Measurements from ENCODE around the gene MTHFR. TPM values are rescaled to one million over a fixed set of nuclear protein-coding genes. Genes with fewer than 3 reads are reported as not detected.
"Not testable (repeated sequence)": the region's sequence is repeated elsewhere in the genome, so short reads cannot be mapped to it uniquely, and the experiment has no call there.

Gene MTHFR
- total and polyA plus RNA-seq, 7 experiments from 2014 or later, result 10.0 to 64.4 (median 49.5) TPM

DNA sequence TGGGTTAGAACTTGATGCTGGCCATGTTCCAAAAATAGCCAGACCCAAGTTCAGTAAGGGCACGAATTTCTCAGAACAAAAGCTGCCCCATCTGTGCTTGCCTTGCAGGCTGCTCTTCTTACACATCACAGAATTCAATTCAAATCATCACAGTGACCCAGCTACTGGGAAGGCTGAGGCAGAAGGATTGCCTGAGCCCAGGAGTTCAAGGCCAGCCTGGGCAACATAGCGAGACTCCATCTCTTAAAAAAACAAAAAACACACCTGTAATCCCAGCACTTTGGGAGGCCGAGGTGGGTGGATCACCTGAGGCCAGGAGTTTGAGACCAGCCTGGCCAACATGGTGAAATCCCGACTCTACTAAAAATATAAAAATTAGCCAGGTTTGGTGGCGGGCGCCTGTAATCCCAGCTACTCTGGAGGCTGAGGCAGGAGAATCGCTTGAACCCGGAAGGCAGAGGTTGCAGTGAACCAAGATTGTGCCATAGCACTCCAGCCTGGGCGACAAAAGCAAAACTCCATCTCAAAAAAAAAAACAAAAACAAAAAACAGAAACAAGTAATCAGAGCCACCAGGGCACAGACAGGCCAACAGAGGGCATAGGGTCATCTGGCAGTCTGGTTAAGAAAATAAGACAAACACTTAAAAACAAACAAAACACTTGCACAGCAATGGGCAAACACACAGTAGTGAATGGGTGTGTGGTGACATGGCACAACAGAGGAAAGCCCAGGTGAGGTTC is 1.7 kb downstream of the MTHFR start:
- not testable (repeated sequence) for H3K9me3 ChIP-seq (ENCODE audit: control insufficient read depth in 2 of 3, low read length in 3 of 3); ATAC-seq; DNase-seq; H3K27me3 Mint-ChIP-seq; H3K27me3 ChIP-seq (ENCODE audit: control insufficient read depth in 2 of 2, insufficient read depth in 2 of 2, low read length in 2 of 2); H3K9me3 Mint-ChIP-seq
- Histone ChIP-seq H3K36me3 (ENCODE audit: control insufficient read depth in 2 of 3, insufficient read depth in 3 of 3, low read length in 3 of 3) (peaks cover 0 to 26% (median 12%) of the 10 kb centered on the region in 3 experiments), H3K4me3 (ENCODE audit: low read length) (peak overlapping the region; percentile 86), H3K27ac (ENCODE audit: low read depth, low read length) (peak overlapping the region; percentile 92), H3K4me1 (ENCODE audit: control insufficient read depth in 2 of 2, insufficient read depth in 2 of 2, low read length in 2 of 2) (peaks cover 39 to 40% of the 10 kb centered on the region in 2 donors)
- Mint-ChIP-seq H3K4me3 (peak overlapping the region; percentile 94 to 100 (median 98)), H3K36me3 (peaks cover 0 to 19% (median 6%) of the 10 kb centered on the region in 5 donors), H3K27ac (peak overlapping the region; percentile 85 to 98 (median 94)), H3K4me1 (peaks cover 30 to 70% (median 60%) of the 10 kb centered on the region in 7 donors)
- intact Hi-C loops (cut with micrococcal nuclease), result loop anchor here (1.0 to 10.0 kb wide), 8 partner anchors 19 to 1329 kb away; partner anchors contain the start of genes AGTRAP (in 2 of the 2), DFFA (in 1 of the 2), DHRS3 (in 1 of the 2) and EXOSC10 (in 1 of the 2)
- CTCF ChIA-PET, result interaction anchor here (0.6 to 0.9 kb wide), 3 partner anchors 19 to 140 kb away, joined by 3 to 5 read pairs (median 3); no protein-coding TSS in a partner anchor
- POLR2A ChIA-PET, result interaction anchor here (0.6 to 3.2 kb wide), 8 partner anchors 12 to 215 kb away, joined by 3 to 26 read pairs (median 4); partner anchors contain the start of genes MFN2 and MIIP

DNA sequence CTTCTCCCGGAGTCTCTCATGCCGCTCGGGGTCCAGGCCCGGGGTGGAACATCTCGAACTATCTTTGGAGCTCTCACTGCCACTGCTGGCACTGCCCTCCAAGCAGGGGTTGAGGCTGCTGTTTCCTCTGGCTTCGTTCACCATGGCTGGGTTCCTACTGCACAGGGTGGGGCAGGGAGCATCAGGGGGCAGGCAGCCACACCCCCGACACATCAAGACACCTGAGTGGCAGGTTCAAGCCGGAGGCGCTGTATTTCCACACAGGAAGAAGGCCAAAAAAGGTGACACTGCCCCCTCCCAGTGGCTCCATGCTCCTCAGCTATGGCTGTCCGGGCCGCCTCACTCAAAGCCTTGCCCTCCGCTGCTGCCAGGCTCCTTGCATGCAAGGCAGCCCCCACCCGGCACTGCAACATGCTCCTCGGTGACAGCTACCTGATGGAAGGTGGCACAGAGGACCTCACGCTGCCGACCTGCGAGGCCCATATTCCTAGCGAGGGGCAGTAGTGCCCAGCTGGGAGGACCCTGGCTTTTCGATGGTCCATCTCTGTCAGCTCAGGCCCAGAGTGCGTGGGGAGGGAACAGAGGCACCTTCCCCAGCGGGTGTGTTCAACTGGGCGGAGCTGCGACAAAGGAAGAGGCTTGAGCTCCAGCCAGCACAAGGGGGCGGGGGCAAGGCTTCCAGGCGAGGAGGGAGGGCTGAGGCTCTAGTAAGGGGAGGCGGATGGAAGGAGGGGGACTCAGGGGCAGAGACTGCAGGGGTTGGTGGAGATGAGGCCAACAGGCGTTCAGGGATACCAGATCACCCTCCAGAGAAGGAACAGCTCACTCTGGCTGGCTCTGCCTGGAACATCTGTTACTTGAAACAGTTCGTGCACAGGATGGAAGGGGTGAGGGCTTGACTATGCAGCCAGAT is 2.5 kb downstream of the MTHFR start:
- POLR2A ChIA-PET, result interaction anchor here (0.8 to 3.2 kb wide), 8 partner anchors 11 to 216 kb away, joined by 3 to 26 read pairs (median 4); partner anchors contain the start of genes MFN2 and MIIP
- Histone ChIP-seq H3K36me3 (ENCODE audit: control insufficient read depth in 2 of 3, insufficient read depth in 3 of 3, low read length in 3 of 3) (peaks cover 0 to 32% (median 12%) of the 10 kb centered on the region in 3 experiments), H3K4me1 (ENCODE audit: control insufficient read depth in 2 of 2, insufficient read depth in 2 of 2, low read length in 2 of 2) (peaks cover 39 to 40% of the 10 kb centered on the region in 2 donors), H3K27ac (ENCODE audit: low read depth, low read length) (peak overlapping the region; percentile 92), H3K27me3 (ENCODE audit: control insufficient read depth in 2 of 2, insufficient read depth in 2 of 2, low read length in 2 of 2) (no peaks in the 10 kb centered on the region), H3K4me3 (ENCODE audit: low read length) (peak overlapping the region; percentile 68), H3K9me3 (ENCODE audit: control insufficient read depth in 2 of 3, low read length in 3 of 3) (no peaks in the 10 kb centered on the region)
- DNase-seq (peak; percentile 51 to 82 (median 64)), ATAC-seq (peak; percentile 51)
- peaks cover 0 to 18% (median 6%) of the 10 kb centered on the region in 5 donors for H3K36me3 Mint-ChIP-seq
- H3K4me1 Mint-ChIP-seq, result peaks cover 26 to 63% (median 53%) of the 10 kb centered on the region in 7 donors
- H3K27ac Mint-ChIP-seq, result peak overlapping the region; percentile 84 to 98 (median 94)
- no peaks in the 10 kb centered on the region for H3K27me3 Mint-ChIP-seq
- H3K9me3 Mint-ChIP-seq, result peaks cover 0 to 4% (median 0%) of the 10 kb centered on the region in 11 donors
- peak overlapping the region; percentile 90 to 100 (median 98) for H3K4me3 Mint-ChIP-seq
- CTCF ChIA-PET, result interaction anchor here (0.6 to 0.9 kb wide), 3 partner anchors 18 to 139 kb away, joined by 3 to 5 read pairs (median 3); no protein-coding TSS in a partner anchor
- intact Hi-C loops (cut with micrococcal nuclease), result loop anchor here (1.0 to 10.0 kb wide), 8 partner anchors 18 to 1328 kb away; partner anchors contain the start of genes AGTRAP (in 2 of the 2), DFFA (in 1 of the 2), DHRS3 (in 1 of the 2) and EXOSC10 (in 1 of the 2)

DNA sequence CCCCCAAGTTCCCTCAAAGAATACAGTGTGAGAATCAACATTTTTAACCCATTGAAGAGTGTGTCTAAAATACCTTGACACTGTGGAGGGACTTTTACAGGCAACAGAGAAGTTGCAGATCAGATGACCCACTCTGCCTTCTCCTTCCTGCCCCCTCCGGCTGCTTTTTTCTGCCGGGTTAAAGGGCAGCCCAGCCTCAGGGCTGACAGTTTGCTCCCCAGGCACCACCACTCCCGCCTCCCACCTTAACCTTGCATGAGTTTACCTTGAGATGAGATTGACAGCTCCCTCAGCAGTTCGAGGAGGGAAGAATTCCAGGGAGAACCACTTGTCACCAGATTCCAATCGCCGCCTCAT is 3.2 kb downstream of the MTHFR start:
- Histone ChIP-seq H3K9me3 (ENCODE audit: control insufficient read depth in 2 of 3, low read length in 3 of 3) (no peaks in the 10 kb centered on the region), H3K27me3 (ENCODE audit: control insufficient read depth in 2 of 2, insufficient read depth in 2 of 2, low read length in 2 of 2) (no peaks in the 10 kb centered on the region), H3K4me3 (ENCODE audit: low read length) (peak overlapping the region; percentile 68), H3K27ac (ENCODE audit: low read depth, low read length) (peak overlapping the region; percentile 92), H3K36me3 (ENCODE audit: control insufficient read depth in 2 of 3, insufficient read depth in 3 of 3, low read length in 3 of 3) (peaks cover 0 to 38% (median 12%) of the 10 kb centered on the region in 3 experiments), H3K4me1 (ENCODE audit: control insufficient read depth in 2 of 2, insufficient read depth in 2 of 2, low read length in 2 of 2) (peaks cover 39 to 40% of the 10 kb centered on the region in 2 donors)
- no peaks in the 10 kb centered on the region for H3K27me3 Mint-ChIP-seq
- H3K27ac Mint-ChIP-seq, result peak overlapping the region in 8 of 9 donors; percentile 32 to 98 (median 92)
- intact Hi-C loops (cut with micrococcal nuclease), result loop anchor here (5.0 to 10.0 kb wide), 5 partner anchors 65 to 1328 kb away; partner anchors contain the start of genes AGTRAP (in 1 of the 2), DFFA (in 1 of the 2), DHRS3 (in 1 of the 2) and EXOSC10 (in 1 of the 2)
- peak overlapping the region; percentile 90 to 100 (median 98) for H3K4me3 Mint-ChIP-seq
- H3K36me3 Mint-ChIP-seq, result peaks cover 0 to 16% (median 6%) of the 10 kb centered on the region in 5 donors
- H3K4me1 Mint-ChIP-seq, result peaks cover 20 to 57% (median 48%) of the 10 kb centered on the region in 7 donors
- POLR2A ChIA-PET, result interaction anchor here (0.6 to 3.2 kb wide), 4 partner anchors 10 to 106 kb away, joined by 3 to 26 read pairs (median 4); no protein-coding TSS in a partner anchor
- peaks cover 0 to 4% (median 0%) of the 10 kb centered on the region in 11 donors for H3K9me3 Mint-ChIP-seq
- CTCF ChIA-PET, result no interaction called here
- no peak for ATAC-seq
- peak in 1 of 9 donors; percentile 12 for DNase-seq

DNA sequence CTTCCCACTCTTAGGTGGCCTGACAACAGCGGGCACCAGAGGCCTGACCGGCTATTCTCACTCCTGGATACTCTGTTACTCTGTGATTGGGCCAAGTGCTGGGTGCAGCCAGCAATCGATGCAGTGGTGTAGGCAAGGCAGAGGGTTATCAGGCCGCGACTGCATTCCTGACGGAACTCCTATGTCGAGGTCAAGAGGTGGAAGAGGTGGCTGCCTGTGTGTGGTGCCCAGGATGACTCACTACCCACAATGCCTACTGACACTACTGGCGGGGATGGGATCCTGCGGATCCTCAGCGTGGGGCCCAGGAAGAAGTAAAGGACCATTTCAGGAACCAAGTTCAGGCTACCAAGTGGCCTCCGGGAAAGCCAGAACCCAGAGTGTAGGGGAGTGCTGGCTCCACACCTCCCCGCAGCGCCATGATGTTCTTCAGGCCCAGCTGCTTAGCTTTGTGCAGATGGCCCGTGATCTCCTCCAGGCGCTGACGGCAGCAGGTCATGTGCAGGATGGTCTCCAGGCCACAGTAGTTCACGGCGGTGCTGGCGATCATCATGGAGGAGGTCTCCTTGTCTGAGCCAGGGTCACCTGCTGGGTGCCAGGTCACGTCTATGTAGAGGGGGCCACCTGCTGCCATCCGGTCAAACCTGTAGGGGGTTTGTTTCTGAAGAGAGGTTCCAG is 4.9 kb downstream of the MTHFR start:
- ChIA-PET POLR2A (no interaction called here), CTCF (no interaction called here)
- Histone ChIP-seq H3K4me1 (ENCODE audit: control insufficient read depth in 2 of 2, insufficient read depth in 2 of 2, low read length in 2 of 2) (peaks cover 28 to 29% of the 10 kb centered on the region in 2 donors), H3K27me3 (ENCODE audit: control insufficient read depth in 2 of 2, insufficient read depth in 2 of 2, low read length in 2 of 2) (no peaks in the 10 kb centered on the region), H3K27ac (ENCODE audit: low read depth, low read length) (no peak overlapping the region), H3K36me3 (ENCODE audit: control insufficient read depth in 2 of 3, insufficient read depth in 3 of 3, low read length in 3 of 3) (peaks cover 0 to 48% (median 12%) of the 10 kb centered on the region in 3 experiments), H3K9me3 (ENCODE audit: control insufficient read depth in 2 of 3, low read length in 3 of 3) (no peaks in the 10 kb centered on the region), H3K4me3 (ENCODE audit: low read length) (no peak overlapping the region)
- H3K9me3 Mint-ChIP-seq, result peaks cover 0 to 1% (median 0%) of the 10 kb centered on the region in 11 donors
- ATAC-seq, result no peak
- H3K27me3 Mint-ChIP-seq, result no peaks in the 10 kb centered on the region
- peak overlapping the region in 1 of 9 donors; percentile 25 for H3K27ac Mint-ChIP-seq
- intact Hi-C loops (cut with micrococcal nuclease), result loop anchor here (5.0 to 10.0 kb wide), 5 partner anchors 64 to 1326 kb away; partner anchors contain the start of genes AGTRAP (in 1 of the 2), DFFA (in 1 of the 2), DHRS3 (in 1 of the 2) and EXOSC10 (in 1 of the 2)
- DNase-seq, result no peak
- H3K36me3 Mint-ChIP-seq, result peaks cover 0 to 24% (median 6%) of the 10 kb centered on the region in 5 donors
- peak overlapping the region in 4 of 10 donors; percentile 6 to 100 (median 52) for H3K4me3 Mint-ChIP-seq
- peaks cover 14 to 42% (median 34%) of the 10 kb centered on the region in 7 donors for H3K4me1 Mint-ChIP-seq

DNA sequence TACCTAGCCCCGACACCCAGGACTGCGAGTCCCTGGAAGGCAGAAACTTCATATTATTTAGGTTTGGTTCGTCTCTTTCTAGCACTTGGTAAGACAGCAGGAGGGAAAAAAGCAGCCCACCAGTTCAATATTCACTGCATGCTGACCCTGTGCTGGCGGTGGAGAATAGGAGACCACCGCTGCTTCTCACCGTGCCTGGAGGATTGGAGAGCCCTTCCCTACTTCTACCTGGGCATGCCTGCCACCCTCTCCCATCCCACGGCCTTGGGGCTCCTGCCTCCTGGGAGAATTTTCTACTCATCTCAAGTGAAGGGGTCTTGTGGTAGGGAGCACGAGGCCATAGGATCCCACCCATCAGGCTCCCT is 5.4 kb downstream of the MTHFR start:
- Histone ChIP-seq H3K36me3 (ENCODE audit: control insufficient read depth in 2 of 3, insufficient read depth in 3 of 3, low read length in 3 of 3) (peaks cover 0 to 50% (median 12%) of the 10 kb centered on the region in 3 experiments), H3K4me1 (ENCODE audit: control insufficient read depth in 2 of 2, insufficient read depth in 2 of 2, low read length in 2 of 2) (peaks cover 28 to 29% of the 10 kb centered on the region in 2 donors), H3K4me3 (ENCODE audit: low read length) (no peak overlapping the region), H3K27ac (ENCODE audit: low read depth, low read length) (no peak overlapping the region), H3K9me3 (ENCODE audit: control insufficient read depth in 2 of 3, low read length in 3 of 3) (no peaks in the 10 kb centered on the region), H3K27me3 (ENCODE audit: control insufficient read depth in 2 of 2, insufficient read depth in 2 of 2, low read length in 2 of 2) (no peaks in the 10 kb centered on the region)
- Mint-ChIP-seq H3K27ac (no peak overlapping the region), H3K4me1 (peaks cover 14 to 41% (median 34%) of the 10 kb centered on the region in 7 donors), H3K36me3 (peaks cover 5 to 28% (median 6%) of the 10 kb centered on the region in 5 donors), H3K9me3 (no peaks in the 10 kb centered on the region), H3K27me3 (no peaks in the 10 kb centered on the region), H3K4me3 (no peak overlapping the region)
- DNase-seq (no peak), ATAC-seq (no peak)
- ChIA-PET CTCF (no interaction called here), POLR2A (no interaction called here)
- intact Hi-C loops (cut with micrococcal nuclease), result loop anchor here (5.0 to 10.0 kb wide), 5 partner anchors 63 to 1326 kb away; partner anchors contain the start of genes AGTRAP (in 1 of the 2), DFFA (in 1 of the 2), DHRS3 (in 1 of the 2) and EXOSC10 (in 1 of the 2)
